Femur (tissue), 1 donor: ENCODE measurements around the gene IFI30.

Experiments
- DNase-seq: peaks from one replicate; pipeline ENCODE4 v3.0.0-alpha.2; 2017

IFI30 gene

GRCh38 chr19:18173572-18174288, at the start of gene IFI30:
Gene IFI30, plus strand, starts transcription at chr19:18173813. Its CDS starts 29 bp downstream, at chr19:18173842.
- DNase-seq = peak; percentile 75

GRCh38 chr19:18123819-18124218, 49.8 kb upstream of the IFI30 start:
- no peak for DNase-seq

- no peak for DNase-seq
Observed at GRCh38 chr19:18126097-18126496, 47.5 kb upstream of the IFI30 start.

GRCh38 chr19:18128044-18128443, 45.6 kb upstream of the IFI30 start:
- no peak for DNase-seq

- DNase-seq = no peak
Observed at GRCh38 chr19:18128805-18129204, 44.8 kb upstream of the IFI30 start.

- DNase-seq = no peak
Observed at GRCh38 chr19:18130523-18131242, 42.9 kb upstream of the IFI30 start.

- no peak for DNase-seq
Observed at GRCh38 chr19:18131841-18132596, 41.6 kb upstream of the IFI30 start.

GRCh38 chr19:18135712-18136584, 37.7 kb upstream of the IFI30 start:
- DNase-seq = no peak

GRCh38 chr19:18137242-18137641, 36.4 kb upstream of the IFI30 start:
- no peak for DNase-seq

GRCh38 chr19:18137657-18138339, 35.8 kb upstream of the IFI30 start:
- DNase-seq = no peak

GRCh38 chr19:18140473-18140872, 33.1 kb upstream of the IFI30 start:
- DNase-seq = no peak

- DNase-seq = no peak
Observed at GRCh38 chr19:18141031-18141430, 32.6 kb upstream of the IFI30 start.

GRCh38 chr19:18143902-18144301, 29.7 kb upstream of the IFI30 start:
- DNase-seq = no peak

GRCh38 chr19:18144361-18144760, 29.3 kb upstream of the IFI30 start:
- no peak for DNase-seq

GRCh38 chr19:18144906-18145305, 28.7 kb upstream of the IFI30 start:
- DNase-seq = no peak

- DNase-seq = no peak
Observed at GRCh38 chr19:18145391-18145999, 28.1 kb upstream of the IFI30 start.

GRCh38 chr19:18147396-18147795, 26.2 kb upstream of the IFI30 start:
- no peak for DNase-seq

GRCh38 chr19:18149596-18149975, 24.0 kb upstream of the IFI30 start:
- peak; percentile 25 for DNase-seq

GRCh38 chr19:18150776-18151624, 22.6 kb upstream of the IFI30 start:
- DNase-seq = peak; percentile 23

GRCh38 chr19:18152442-18152816, 21.2 kb upstream of the IFI30 start:
- DNase-seq = peak; percentile 97
